AG09319 (cell line): ENCODE results near the gene ZNF133.
"Not testable (repeated sequence)": the region's sequence is repeated elsewhere in the genome, so short reads cannot be mapped to it uniquely, and the experiment has no call there.

Source experiments
- DNase-seq: peaks from one replicate; pipeline ENCODE4 v3.0.0-alpha.2; 2010; ENCODE audit warnings: low read depth; ENCODE audit errors: extremely low read depth
- TF ChIP-seq, protein P1 (sequence below): IDR thresholded peaks from 2 replicates; pipeline ENCODE4 v1.5.1; 2011; ENCODE audit warnings: low read depth, mild to moderate bottlenecking, inconsistent platforms, low read length, moderate library complexity

ZNF133 gene

DNA sequence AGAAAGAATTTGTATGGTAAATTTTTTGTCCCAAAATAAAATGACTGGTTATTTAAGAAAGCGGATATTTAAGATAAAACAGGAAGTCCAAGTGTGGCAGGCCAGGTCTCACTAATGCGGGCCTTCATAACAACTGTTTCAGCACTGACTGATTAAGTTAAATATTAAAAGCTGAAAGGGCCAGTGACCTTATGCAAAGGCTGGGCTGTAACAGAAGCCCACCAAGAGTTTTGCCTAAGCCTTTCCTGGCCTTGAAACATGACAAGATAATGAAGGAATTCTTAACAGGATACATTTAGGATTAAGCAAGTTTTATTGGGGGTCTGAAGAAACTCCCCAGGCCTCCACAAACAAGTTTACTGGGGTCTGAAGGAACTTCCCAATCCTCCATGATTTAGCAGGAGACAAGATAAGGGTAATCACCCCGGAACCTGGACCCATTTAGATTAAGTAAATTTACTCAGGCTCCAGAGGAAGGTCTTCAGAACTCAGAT is 36.3 kb downstream of the ZNF133 start:
- TF ChIP-seq, protein P1, sequence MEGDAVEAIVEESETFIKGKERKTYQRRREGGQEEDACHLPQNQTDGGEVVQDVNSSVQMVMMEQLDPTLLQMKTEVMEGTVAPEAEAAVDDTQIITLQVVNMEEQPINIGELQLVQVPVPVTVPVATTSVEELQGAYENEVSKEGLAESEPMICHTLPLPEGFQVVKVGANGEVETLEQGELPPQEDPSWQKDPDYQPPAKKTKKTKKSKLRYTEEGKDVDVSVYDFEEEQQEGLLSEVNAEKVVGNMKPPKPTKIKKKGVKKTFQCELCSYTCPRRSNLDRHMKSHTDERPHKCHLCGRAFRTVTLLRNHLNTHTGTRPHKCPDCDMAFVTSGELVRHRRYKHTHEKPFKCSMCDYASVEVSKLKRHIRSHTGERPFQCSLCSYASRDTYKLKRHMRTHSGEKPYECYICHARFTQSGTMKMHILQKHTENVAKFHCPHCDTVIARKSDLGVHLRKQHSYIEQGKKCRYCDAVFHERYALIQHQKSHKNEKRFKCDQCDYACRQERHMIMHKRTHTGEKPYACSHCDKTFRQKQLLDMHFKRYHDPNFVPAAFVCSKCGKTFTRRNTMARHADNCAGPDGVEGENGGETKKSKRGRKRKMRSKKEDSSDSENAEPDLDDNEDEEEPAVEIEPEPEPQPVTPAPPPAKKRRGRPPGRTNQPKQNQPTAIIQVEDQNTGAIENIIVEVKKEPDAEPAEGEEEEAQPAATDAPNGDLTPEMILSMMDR, result no peak
- no peak for DNase-seq

DNA sequence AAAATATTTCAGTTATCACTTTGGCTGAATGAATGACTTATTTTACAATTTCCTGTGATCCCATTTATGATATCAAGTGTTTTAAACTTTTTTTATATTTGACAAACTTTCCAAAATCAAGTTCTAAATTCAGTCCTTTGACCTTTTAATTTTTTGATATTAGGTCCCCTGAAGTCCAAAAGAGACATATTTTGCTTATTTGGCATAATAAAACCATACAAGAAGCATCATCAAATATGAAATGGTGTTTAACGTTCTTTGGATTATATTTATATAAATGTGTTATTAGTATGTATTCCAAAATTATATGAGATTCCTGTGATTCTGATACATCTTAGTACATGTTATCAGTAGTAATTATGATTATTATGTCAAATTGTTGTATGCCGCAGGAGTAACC is 38.7 kb downstream of the ZNF133 start:
- DNase-seq, result no peak
- TF ChIP-seq, protein P1, result no peak

DNA sequence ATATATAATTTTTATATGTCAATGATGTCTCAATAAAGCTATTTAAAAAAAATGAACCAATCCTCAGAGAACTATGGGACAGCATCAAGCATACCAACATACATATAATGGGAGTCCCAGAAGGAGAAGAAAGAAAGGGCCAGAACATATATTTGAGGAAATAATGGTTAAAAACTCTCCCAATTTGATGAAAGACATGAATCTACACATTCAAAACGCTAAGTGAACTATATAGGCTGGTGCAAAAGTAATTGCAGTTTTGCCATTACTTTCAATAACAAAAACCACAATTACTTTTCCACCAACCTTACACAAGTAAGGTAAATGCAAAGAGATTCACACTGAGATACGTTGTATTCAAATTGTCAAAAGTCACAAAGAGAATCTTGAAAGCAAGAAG is 43.4 kb downstream of the ZNF133 start:
- no peak for DNase-seq

DNA sequence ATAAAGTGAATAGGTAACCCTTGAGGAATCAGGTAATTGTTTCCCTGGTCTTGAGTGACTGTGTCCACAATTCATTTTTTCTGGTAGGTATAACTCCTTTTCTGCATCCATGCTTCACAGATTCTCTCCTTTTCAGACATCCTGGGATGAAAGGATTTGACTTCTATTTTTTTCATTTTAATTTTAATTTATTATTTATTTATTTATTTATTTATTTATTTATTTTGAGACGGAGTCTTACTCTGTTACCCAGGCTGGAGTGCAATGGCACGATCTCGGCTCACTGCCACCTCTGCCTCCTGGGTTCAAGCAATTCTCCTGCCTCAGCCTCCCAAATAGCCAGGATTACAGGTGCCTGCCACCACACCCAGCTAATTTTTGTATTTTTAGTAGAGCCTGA is 61.4 kb downstream of the ZNF133 start:
- DNase-seq, result not testable (repeated sequence)

More for the DNA sequence above, 43.4 kb downstream of the ZNF133 start:
- TF ChIP-seq, protein P1, result no peak

DNA sequence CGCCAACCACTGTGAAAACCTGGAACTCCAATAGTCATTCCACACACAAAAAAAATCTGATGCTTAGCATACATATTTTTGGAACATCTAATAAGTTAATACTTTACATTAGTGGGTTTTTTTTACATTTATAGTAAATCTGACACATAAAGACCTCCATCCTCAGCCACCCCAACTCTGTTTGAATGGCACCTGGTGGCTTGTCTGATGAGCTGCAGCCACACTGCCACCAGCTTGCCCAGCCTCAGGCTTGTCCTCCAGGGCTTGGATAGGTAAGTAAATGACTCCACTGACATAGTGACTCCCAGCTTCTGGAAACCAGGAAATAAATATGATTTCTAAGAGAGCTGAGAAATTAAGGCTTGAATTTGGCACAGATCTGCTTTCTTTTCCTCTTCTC is 71.5 kb downstream of the ZNF133 start:
- TF ChIP-seq, protein P1, result no peak
- DNase-seq, result no peak

DNA sequence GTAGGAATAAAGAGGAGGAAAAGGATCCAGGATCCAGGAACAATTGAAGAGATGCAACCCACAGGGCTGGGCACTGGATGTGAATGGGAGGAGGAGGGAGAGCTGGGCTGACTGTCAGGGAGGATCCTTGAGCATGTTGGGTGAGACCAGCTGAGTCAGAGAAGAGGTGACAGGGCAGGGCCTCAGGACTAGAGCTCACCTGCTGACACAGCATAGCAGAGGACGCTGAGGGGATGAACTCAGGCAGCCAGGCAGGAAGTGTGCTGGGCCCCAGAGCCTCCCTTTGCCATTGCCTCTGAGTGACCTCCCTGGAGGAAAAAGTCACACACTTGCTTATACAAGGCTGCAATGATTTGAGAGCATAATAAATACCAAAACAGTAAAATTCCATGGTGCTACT is 72.3 kb downstream of the ZNF133 start:
- no peak for DNase-seq
- TF ChIP-seq, protein P1, result no peak

DNA sequence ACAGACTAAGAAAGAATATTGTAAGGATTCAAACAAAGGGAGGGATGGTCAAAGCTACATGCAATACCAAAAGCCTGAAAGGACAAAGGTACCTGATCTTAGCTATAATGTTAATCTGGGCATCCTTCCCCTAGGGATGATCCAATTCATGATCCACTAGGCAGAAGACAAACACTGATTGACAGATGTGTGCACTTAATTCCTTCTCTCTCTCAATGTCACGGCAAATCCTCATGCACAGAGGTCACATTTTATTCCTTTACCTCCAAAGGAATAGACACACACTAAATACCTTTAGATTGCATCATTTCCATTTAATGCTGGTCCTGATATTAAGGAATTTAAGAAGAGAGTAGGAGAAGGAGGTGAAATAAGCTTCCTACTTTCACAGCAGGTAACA is 73.4 kb downstream of the ZNF133 start:
- TF ChIP-seq, protein P1, result no peak

DNA sequence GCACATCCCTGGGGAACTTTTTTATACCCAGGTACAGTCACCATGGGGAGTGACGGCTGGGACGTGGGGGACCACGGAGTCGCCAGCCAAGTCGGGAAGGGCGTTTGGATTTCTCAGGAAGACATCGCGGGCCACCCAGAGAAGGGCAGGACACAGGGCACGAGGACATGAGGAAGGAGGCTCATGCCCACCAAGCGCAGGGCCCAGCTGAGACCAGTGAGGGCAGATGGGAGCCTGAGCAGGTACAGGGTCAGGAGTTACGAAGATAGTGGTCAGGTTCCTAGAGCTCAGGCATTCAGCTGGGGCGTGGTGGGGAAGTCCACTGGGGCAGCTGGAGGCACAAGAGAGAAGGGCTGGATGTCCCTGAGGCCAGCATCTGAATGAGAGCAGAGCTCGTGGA is 74.6 kb downstream of the ZNF133 start:
- DNase-seq, result no peak
- TF ChIP-seq, protein P1, result no peak

More for the DNA sequence above, 73.4 kb downstream of the ZNF133 start:
- no peak for DNase-seq
